ENCODE data around the gene USP12.

The USP12 gene

GRCh38 chr13:27053902-27054595, 117.6 kb downstream of the USP12 start:
- H3K27me3 ChIP-seq (ENCODE audit: insufficient read depth, poor library complexity, severe bottlenecking) = no peaks in the 10 kb centered on the region
- TF ChIP-seq POLR2AphosphoS5 (IDR thresholded peaks at IDR 0.05; ENCODE audit: low read depth) = no peak
- no peak for TF ChIP-seq REST (IDR thresholded peaks at IDR 0.05; ENCODE audit: insufficient replicate concordance, low read depth)
- TF ChIP-seq GABPA (IDR thresholded peaks at IDR 0.05; ENCODE audit: low read depth) = no peak
- TF ChIP-seq SPI1 (IDR thresholded peaks at IDR 0.05; ENCODE audit: borderline replicate concordance, low read depth) = no peak
- TF ChIP-seq, protein P1, sequence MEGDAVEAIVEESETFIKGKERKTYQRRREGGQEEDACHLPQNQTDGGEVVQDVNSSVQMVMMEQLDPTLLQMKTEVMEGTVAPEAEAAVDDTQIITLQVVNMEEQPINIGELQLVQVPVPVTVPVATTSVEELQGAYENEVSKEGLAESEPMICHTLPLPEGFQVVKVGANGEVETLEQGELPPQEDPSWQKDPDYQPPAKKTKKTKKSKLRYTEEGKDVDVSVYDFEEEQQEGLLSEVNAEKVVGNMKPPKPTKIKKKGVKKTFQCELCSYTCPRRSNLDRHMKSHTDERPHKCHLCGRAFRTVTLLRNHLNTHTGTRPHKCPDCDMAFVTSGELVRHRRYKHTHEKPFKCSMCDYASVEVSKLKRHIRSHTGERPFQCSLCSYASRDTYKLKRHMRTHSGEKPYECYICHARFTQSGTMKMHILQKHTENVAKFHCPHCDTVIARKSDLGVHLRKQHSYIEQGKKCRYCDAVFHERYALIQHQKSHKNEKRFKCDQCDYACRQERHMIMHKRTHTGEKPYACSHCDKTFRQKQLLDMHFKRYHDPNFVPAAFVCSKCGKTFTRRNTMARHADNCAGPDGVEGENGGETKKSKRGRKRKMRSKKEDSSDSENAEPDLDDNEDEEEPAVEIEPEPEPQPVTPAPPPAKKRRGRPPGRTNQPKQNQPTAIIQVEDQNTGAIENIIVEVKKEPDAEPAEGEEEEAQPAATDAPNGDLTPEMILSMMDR (IDR thresholded peaks at IDR 0.05; ENCODE audit: insufficient read depth, low read length) = no peak
- H3K27ac ChIP-seq (replicated peaks) = no peak overlapping the region
- no peak for DNase-seq (ENCODE audit: low read depth in 1 of 2, low spot score in 1 of 2)
- H3K4me3 ChIP-seq (replicated peaks; ENCODE audit: insufficient read depth, low read length) = no peak overlapping the region

GRCh38 chr13:27053210-27053884, 118.3 kb downstream of the USP12 start:
- Histone ChIP-seq H3K27ac (replicated peaks) (no peak overlapping the region), H3K27me3 (ENCODE audit: insufficient read depth, poor library complexity, severe bottlenecking) (no peaks in the 10 kb centered on the region), H3K4me3 (replicated peaks; ENCODE audit: insufficient read depth, low read length) (no peak overlapping the region)
- TF ChIP-seq POLR2AphosphoS5 (IDR thresholded peaks at IDR 0.05; ENCODE audit: low read depth) (no peak), SPI1 (IDR thresholded peaks at IDR 0.05; ENCODE audit: borderline replicate concordance, low read depth) (no peak), REST (IDR thresholded peaks at IDR 0.05; ENCODE audit: insufficient replicate concordance, low read depth) (no peak), GABPA (IDR thresholded peaks at IDR 0.05; ENCODE audit: low read depth) (no peak)
- TF ChIP-seq, protein P1 (IDR thresholded peaks at IDR 0.05; ENCODE audit: insufficient read depth, low read length) = no peak
- DNase-seq (ENCODE audit: low read depth in 1 of 2, low spot score in 1 of 2) = no peak

GRCh38 chr13:27052551-27053208, 118.9 kb downstream of the USP12 start:
- no peaks in the 10 kb centered on the region for H3K27me3 ChIP-seq (ENCODE audit: insufficient read depth, poor library complexity, severe bottlenecking)
- no peak for DNase-seq (ENCODE audit: low read depth in 1 of 2, low spot score in 1 of 2)
- TF ChIP-seq SPI1 (IDR thresholded peaks at IDR 0.05; ENCODE audit: borderline replicate concordance, low read depth) (no peak), REST (IDR thresholded peaks at IDR 0.05; ENCODE audit: insufficient replicate concordance, low read depth) (no peak)
- H3K27ac ChIP-seq (replicated peaks) = no peak overlapping the region
- H3K4me3 ChIP-seq (replicated peaks; ENCODE audit: insufficient read depth, low read length) = no peak overlapping the region

All from HL-60 (cell line).